ENCODE measurements around the gene BCAR3.
A peak's percentile ranks its signal among the peaks of the same experiment; 100 is the strongest.

Gene BCAR3

DNA sequence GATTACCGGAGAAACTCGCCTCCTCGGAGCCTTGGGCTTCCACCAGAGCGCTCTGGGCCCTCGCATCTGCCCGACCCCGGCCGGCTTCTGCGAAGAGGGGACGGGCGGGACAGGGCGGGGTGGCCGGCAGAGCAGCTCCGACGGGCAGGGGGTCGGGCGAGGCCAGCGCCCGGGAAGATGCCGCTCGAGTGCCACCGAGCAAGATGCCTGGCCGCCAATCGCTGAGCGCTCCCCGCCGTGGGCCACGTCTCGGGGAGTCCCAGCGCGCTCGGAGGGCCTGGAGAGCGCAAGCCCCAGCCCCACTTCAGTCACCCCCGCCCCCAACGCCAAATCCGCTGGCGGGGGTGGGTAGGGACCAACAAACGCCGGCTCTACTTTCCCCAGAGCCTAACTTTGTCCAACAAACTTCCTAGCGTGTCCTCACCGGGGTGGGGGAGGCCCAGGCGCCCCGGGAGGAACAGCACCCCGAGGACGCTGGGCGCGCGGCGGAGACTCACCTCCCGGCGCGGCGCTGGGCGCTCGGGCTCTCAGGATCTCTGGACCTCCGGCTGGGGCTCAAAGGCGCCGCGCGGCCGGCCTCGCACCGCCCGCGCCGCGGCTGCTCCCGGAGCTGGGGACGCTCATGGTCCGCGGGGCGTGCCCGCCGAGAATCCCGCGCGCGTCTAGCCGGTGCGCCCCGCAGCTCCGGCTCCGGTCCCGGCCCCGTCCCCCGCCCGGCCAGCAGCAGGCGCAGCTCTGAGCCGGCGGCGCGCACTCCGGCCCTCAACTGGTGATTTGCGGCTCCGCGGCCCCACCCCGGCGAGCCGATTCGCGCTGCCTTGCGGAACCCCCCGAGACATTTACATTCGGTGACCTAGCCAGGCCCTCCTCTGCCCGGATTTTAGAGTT lies at the start of gene BCAR3:
Gene BCAR3 (minus strand): TSS at position 737 of the 888 bp plus-strand sequence. CDS start 6,907 bp downstream, outside the sequence.
- DNase-seq = peak; percentile 82

DNA sequence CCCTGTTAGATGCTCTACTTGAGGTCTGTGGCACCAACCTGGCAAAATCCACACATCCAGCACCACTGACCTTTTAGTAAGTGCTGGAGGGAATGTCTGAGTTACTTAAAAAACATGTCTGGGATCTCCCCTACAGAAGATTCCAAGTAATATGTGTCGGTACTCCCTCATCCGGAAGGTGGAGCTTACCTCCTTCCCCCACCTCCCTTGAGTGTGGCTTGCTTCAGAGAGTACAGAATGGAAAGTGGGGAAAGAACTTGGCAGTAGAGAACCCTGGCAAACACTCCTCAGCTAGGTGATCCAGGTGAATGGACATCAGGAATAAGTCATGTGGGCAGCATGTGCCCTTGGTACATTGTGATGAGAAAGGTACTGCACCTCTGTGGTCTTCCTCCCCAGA lies 49.0 kb upstream of the BCAR3 start:
- no peak for DNase-seq

DNA sequence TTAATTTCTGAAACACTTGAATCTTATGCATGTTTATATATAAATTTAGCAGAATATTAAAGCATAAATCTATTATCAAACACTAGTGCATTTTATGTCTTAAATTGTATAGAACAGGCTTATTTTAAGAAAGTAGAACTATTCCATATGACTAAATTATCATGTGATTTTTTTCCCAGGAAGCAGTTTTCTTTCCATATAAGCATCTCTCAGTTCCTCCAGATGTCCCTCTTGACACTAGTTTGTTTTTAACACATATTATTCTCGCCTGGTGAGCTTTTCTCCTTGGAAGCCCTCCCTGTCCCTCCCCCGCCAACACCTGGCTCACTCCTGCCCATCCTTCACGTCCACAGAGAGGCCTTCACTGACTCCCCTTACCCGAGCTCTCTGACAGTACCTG lies 48.3 kb upstream of the BCAR3 start:
- DNase-seq = no peak

DNA sequence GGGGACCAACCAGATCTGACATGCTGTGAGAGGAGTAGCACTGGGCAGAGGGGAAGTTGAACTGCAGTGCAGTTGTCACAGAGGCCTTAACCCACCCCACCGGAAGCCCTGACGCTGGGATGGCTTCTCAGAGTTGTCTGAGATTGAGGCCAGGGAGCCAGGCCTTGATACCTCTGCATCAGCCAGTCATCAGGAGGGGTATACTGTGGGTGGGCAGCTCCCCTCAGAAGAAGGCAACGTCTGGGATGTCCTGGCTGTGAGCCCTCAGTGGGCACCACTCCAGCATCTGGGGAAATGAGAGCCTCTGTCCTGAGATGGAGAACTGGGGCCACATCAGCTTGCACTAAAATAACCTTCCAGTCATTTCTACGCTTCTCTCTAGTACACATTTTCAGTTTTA lies 47.9 kb upstream of the BCAR3 start:
- DNase-seq = no peak

DNA sequence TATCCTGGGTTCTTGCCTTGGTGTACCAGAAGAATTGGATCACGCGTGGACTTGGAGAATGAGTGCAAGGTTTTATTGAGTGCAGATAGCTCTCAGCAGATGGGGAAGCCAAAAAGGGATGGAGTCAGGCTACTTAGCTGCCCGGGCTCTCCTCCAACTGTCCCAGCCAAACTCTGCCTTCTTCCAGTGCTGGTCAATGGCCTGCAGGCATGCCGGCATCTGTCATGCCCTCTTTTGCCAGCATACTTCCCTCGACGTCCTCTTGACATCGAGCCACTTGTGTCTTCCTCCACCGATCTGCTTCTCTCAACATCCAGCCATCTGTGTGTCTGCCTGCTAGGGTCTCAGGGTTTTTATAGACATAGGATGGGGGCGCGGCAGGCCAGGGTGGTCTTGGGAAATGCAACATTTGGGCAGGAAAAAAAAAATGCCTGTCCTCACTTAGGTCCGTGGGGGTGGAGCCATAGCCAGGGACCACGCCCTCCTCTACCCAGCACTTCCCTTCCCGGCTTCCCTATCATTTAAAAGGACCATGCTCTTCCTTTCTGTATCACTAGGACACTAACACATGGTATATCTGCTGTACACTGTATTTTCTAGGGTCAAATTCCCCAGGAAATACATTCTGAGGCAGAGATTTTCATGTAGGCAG lies 47.0 kb upstream of the BCAR3 start:
- DNase-seq = no peak

DNA sequence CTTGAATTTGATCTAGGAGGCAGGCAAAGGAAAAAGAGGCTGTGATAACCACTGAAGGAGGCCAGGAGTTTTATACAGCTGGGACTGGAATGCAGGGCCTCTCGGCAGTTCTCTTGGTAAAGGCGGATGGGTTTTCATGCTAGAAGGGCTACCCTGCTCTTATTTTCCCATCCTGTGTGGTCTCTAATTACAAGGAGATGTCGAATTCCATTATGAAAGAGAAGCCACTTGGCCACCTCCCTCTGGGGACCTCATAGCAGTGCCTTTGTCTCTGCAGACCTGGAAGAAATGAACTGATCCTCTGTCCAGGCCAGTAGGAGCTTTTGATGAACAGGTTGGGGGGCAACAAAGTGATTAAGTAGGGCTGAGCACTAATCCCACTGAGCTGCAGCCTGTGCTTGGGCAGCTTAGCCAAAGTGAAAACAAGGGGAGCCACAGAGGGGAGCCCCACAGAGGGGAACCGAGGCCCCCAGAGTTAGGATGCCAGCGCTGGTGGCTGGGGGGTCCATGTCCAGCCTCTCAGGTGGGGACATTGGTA lies 42.2 kb upstream of the BCAR3 start:
- no peak for DNase-seq

DNA sequence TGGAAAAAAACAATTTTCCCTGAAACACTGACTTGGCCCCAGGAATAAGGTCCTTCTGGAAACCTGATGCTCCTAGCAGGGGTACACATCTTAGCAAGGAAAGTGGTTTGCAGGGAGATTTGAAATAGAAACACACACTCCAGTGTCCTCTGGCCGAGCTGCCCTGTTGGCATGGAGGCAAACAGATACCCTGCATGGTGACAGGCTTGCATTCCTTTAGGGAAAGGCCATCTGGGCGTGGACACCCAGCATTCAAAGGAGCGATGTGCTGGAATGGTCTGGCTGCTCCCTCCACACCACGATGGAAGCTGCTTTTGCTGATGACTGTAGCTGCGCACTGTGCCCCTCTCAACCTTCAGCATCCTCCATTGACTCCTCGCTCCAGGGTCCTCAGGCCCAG lies 41.5 kb upstream of the BCAR3 start:
- DNase-seq = no peak

DNA sequence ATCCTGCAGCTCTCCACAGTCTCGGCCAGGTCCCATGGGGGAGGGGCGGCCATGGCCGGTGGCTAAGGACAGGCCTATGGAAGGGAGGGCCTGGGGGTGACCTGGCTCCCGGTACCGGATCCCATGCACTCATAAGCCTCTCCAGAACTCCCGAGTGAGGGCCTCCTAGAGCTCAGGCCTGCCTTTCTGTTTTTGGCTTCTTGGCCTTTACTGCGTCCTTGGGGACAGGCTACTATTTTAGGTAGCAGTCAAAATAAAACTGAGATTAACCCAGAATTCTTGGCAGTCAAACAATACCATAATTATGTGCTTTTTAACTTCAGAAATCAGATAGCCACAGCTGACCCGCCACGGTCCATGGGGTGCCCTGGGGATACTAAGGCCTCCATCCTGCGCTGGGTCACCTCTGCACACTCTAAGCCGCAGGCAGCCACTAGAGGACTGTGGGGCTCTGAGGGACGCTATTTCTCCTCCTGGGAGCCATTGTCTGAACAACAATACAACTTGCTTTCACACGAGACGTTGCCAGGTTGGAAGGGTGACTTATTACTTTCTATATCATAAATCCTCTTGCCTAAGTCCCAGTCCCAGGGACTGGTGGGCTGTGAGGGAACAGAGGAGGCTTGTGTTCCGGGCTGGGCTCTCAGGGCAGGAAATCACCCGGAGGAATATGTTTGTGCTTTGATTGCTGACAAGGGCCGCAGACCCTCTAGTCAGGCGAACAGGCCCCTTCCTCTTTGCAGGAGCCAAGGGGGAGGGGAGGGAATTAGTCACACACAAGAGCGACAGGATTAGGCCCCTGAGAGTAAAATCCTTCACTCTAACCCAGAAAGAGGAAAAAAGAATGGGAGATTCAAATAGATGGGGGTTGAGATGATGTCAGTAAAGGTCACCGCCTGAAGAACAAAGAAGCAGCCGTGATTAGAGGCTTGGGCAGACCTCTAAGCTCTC lies 40.7 kb upstream of the BCAR3 start:
- DNase-seq = no peak

DNA sequence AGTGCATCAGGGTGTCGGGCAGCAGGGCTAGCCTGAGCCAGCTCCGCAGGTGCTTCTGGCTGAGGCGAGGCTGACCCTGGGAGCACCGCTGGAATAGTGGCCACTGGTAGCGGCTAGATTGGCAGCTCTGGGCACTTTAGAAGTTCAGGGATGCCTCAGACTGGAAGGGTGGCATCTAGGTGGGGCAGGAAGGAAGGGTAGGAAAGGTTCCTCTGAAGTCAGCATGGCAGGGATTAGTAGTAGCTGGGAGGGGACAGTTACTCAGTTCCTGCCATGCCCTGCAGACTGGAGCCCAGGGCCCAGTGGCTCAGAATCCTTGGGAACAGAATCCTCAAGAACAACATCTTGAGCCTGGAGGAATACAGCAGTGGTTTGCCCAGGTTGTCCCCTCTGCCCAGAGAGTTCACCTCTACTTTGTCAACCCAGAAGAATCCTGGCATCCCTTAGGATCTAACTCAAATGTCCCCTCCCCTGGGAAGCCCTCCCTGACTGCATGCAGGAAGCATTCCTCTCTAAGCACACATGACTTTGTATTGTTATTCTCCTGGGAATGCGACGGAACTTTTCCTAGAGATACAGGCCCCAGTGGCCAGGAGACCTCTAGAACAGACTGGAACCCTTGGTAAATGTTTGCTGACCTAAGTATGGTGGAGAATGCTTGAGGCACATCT lies 39.5 kb upstream of the BCAR3 start:
- DNase-seq = no peak

DNA sequence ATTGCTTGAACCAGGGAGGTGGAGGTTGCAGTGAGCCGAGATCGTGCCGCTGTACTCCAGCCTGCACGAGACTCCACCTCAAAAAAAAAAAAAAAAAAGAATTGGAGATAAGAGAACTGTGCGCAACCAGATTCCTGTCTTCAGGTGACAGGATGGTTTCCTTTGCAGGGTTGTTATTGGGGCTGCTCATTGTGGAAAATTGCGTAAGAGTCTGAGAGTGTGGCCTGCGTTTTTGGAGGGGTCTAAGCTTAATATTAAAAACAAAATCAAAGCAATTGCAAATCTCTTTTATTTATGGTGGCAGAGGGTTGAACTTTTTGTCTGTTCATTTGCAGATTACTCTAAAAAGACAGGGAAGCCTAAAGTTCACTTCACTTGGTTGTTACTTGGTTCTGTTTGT lies 36.0 kb upstream of the BCAR3 start:
- no peak for DNase-seq

DNA sequence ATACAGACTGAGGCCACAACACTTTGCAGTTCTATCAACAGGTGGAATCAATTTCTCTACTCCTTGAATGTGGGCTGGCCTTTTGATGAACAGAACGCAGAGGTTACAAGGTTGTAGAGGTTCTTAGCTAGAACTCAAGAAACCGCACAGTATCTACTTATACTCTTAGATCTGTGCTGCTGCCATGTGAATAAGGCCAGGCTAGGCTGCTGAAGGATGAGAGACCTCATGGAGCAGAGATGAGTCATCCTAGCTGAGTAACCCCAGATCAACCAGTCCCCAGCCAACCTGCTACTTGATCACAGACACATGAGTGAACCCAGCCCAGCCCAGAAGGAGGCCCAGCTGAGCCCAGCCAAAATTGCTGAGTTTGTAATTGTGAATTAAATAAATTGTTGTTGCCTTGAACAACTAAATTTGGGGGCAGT lies 35.3 kb upstream of the BCAR3 start:
- DNase-seq = peak; percentile 64

DNA sequence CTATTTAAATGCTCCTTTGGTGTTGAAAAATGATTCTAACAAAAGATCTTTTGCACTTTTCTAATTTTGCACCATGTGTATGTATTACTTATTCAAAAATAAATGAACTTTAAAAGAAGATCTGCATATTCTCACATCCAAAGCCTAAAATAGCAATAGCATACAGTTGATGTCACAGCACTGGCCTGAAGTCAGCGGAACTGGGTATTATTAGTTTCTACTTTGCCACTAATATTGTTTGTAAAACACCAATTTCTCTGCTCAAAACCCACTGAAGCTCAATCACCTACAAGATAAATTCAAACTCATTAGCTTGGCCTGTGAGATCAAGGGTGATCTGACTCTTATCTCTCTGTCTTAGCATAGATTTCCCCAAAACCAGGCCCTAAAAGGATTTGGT lies 34.5 kb upstream of the BCAR3 start:
- no peak for DNase-seq

DNA sequence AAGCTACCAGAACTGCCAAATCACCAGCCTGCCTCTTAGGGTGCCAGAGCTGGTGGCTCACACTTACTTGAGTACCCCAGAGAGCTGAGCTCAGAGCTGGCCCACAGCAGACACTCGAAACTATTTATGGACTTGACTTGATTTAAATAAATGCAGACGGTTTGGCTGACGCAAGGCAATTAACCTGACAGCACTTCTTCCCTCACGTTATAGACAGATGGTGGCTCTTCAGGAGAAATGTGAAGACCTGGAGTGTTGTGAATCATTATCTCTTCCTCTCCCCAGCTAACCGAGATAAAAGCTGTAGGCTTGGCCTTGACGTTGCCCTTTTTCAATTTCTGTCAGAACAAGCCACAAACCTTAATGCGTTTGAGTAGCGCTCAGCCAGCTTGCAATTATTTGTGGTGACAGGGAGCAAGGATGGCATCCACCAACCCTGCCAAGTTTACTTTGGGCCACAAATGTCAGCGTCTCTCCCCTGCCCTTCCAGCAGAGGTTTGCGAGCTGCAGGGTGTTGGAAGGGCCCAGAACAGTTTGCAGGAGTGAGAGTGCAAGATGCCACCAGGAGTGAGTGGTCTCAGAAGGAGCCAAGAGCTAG lies 34.0 kb upstream of the BCAR3 start:
- DNase-seq = no peak

DNA sequence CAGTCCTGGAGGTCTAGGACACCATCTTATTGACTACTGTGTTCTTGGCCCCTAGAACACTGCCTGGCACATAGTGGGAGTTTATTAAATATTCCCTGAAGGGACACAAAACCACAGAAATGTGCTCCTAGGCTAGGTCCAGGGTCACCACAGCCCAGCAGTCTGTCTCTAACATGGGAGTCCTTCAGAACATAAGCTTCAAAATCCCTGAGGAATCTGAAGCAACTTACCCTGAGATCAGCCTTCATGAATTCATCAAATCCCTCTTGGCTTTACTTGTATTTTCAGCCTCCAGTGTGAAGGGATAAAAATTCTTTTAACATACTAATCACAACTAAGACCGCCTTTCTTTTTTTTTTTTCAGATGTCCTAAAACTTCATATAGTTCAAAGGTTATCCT lies 32.7 kb upstream of the BCAR3 start:
- no peak for DNase-seq

DNA sequence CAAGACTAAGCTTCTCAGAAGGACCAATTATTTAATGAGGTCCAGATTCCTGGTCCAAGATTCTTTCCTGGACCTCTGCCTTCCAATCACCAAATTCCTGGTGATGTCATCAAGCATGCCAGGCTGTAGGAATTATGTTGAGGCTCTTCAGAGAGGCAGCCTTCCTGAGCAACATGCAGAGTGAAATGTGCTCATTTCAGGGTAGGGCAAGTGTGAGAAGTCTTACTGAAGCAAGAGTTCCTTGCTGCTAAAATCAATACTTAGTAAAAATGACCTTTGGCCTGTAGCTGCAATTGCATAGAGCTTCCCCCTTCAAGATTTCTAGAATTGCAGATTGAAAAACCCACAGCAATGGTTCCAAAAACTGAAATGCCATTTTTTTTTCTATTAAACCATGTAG lies 31.7 kb upstream of the BCAR3 start:
- DNase-seq = no peak

DNA sequence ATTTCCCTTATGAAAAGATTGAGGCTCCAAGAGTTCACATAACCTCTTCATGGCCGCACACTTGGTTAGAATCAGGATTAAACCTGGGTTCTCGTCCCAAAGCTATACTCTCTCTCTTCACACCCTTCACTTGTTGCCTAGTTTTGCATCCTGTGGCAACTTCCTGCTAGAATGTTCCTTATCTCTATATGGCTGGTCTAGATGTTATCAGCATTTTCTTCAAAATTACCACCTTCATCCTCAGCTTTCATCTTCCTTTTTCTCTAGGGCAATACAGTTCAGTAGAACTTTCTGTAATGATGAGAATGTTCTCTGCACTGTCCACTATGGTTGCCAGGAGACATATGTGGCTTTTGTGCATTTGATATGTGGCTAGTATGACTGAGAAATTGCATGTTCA lies 31.1 kb upstream of the BCAR3 start:
- no peak for DNase-seq

DNA sequence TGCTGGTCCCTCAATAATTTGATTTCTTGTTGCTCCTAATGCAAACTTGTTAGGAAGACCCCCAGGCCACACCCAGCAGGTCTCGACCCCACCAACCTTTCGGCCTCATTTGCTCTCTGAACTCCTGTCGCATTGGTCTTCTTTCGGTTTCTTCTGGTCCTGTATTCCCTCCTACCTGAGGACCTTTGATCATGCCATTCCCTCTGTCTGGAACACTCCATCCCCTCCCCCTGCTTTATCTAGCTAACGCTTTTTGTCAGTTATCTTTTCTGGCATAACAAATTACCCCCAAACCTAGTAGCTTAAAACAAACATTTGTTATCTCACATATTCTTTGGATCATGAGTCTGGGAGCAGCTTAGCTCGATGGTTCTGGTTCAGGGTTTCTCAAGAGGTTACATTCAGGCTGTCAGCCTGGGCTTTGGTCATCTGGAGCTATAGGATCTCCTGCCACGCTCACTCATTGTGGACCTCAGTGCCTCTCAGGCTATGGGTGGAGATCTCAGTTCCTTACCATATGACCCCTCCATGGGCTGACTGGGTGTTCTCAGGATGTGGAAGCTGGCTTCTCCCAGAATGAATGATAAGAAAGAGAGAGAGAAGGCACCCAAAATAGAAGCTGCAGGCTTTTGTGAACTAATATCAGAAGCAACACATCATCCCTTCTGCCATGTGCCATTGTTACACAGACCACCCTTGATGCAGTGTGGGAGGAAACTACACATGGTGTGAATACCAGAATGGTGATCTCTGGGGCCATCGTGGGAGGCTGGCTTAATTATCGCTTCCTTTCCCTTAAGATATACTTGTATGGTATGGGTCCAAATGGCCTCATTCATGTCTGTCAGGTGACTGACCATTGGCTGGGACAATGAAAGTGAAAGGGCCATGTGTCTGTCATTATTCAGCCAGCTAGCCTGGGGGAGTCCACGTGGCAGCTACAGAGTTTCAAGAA lies 29.1 kb upstream of the BCAR3 start:
- no peak for DNase-seq

DNA sequence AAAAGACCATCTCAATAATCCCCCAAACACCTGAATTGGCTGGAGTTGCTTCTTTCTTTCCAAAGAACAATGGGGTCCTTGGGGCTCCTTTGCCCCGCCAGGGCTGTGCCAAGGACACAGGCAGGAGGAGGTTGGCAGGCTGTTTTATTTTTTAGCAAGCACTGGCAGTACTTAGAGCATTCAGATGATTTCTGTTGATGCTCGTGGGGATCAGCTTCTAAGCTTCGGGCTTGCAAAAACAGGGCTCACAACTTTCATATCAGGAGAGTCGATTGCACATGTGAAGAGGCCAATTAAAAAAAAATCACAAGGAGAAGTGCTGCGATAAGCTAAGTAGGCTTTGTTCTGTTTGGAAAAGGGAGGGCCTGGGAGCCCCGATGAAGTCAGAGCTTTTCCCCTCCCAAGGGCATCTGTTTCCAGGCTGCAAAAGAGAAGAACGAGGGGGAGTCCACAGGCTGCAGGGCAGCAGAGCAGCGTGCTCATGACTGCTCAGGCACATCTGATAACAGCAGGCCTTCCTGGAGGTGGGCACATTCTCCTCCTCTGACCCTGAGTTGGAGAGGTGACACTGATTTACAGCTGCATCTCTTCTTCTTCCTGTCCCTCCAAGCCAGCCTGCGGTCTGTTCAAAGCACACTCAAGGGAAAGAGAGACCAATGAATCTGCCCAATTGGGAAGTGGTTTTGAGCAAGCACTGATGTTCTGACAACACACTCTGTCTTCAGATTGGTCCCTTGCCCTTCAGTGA lies 27.3 kb upstream of the BCAR3 start:
- no peak for DNase-seq

DNA sequence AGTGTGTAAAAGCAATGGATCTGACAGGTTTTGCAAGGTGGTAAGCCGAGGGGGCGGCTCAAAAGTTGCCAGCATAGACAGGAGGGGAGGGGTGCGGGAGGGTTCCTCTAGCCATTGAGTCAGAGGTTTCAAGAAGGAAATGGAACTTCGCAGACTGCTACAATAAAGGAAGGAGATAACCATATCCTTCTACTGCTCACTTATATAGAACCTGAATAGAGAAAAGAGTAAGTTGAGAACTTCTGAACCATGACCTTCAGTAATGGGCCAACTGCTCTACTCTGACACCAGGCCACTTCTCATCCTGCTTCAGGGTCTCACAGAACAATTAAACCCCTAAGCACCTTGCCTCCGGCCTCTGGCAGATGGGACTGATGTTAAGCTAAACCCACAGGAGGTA lies 26.3 kb upstream of the BCAR3 start:
- no peak for DNase-seq

DNA sequence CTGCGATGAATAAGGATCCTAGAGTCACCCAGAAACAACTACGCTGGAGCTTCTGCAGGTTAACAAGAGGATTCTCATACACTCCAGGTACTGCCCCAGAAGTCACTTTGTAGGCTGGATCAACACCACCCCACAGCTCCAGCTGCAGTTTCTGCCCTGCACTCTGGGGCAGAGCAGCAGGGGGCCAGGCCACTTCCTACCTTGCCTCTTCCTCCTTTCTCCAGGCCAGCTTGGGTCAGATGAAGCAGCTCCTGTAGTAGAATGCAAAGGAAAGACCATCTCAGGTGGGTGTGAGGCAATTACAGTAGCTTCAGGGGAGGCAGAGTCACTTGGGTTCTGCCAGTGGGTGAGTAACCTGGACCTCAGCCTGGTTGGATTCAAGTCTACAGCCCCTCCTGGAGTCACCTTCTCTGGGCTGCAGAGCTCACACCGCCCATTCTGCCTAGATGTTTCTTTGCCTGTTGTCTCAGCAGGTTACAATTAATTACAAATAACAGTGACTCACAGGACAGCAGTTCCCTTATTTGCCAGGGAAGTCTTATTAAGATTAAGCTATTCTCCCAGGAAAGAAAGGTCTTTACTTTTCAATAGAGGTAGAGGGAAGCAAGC lies 24.4 kb upstream of the BCAR3 start:
- no peak for DNase-seq
